Ectodermal cell (in vitro differentiated cells): ENCODE results near the gene INF2.
A peak's percentile ranks its signal among the peaks of the same experiment; 100 is the strongest.
"Not testable (repeated sequence)": the region's sequence is repeated elsewhere in the genome, so short reads cannot be mapped to it uniquely, and the experiment has no call there.

Experiments
- H3K27ac ChIP-seq: 2 replicates; pipeline ENCODE4 v1.7.0; 2013; ENCODE audit warnings: mild to moderate bottlenecking, low read depth, low read length; ENCODE audit not compliant: insufficient read depth, poor library complexity, severe bottlenecking
- H3K27me3 ChIP-seq: 2 replicates; pipeline ENCODE4 v1.7.0; 2013; ENCODE audit warnings: mild to moderate bottlenecking, low read length; ENCODE audit not compliant: insufficient read depth, control insufficient read depth, poor library complexity, severe bottlenecking
- H3K36me3 ChIP-seq: one replicate; pipeline ENCODE4 v1.7.0; 2013; ENCODE audit warnings: low read length; ENCODE audit not compliant: control insufficient read depth, insufficient read depth
- H3K4me1 ChIP-seq: one replicate; pipeline ENCODE4 v1.7.0; 2013; ENCODE audit warnings: low read length; ENCODE audit not compliant: control insufficient read depth, insufficient read depth
- H3K4me3 ChIP-seq: 2 replicates; pipeline ENCODE4 v1.7.0; 2013; ENCODE audit warnings: low read depth, low read length, control low read depth; ENCODE audit not compliant: insufficient read depth
- H3K9me3 ChIP-seq: 2 replicates; pipeline ENCODE4 v1.7.0; 2013; ENCODE audit warnings: mild to moderate bottlenecking, low read length, moderate library complexity; ENCODE audit not compliant: control insufficient read depth
- WGBS, 2 experiments: methylation state at CpG; one replicate each; pipeline ENCODE4 v1.1.7; 2013; ENCODE audit warnings: missing lambda C conversion rate in 2 of 2; 5-methylcytosine and 5-hydroxymethylcytosine counted together

INF2 gene

DNA sequence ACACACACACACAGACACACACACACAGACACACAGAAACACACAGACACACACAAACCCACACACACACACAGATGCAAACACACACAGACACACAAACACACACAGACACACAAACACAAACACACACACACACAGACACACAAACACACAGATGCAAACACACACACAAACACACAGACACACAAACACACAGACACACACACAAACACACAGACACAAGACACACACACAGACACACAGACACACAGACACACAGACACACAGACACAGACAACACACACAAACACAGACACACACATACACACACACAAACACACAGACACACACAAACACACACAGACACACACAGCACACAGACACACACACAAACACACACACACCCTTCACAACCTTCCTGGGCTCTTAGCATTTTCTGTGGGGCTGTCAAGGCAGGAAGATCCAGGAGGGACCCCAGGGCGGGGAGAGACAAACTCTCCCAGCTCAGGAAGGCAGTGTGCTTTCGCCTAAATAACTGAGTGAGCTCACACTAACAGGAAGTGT lies 24.2 kb upstream of the INF2 start:
- Histone ChIP-seq H3K4me3 (no peak overlapping the region), H3K27me3 (no peaks in the 10 kb centered on the region), H3K27ac (peak overlapping the region; percentile 97), H3K36me3 (no peaks in the 10 kb centered on the region), H3K9me3 (no peaks in the 10 kb centered on the region), H3K4me1 (peaks cover 16% of the 10 kb centered on the region)
- WGBS, 2 experiments, result 66 to 70% methylated on average over 2 of the region's 2 CpGs

- Histone ChIP-seq H3K27ac (peak overlapping the region; percentile 97), H3K4me3 (no peak overlapping the region), H3K27me3 (no peaks in the 10 kb centered on the region), H3K36me3 (no peaks in the 10 kb centered on the region), H3K9me3 (no peaks in the 10 kb centered on the region), H3K4me1 (peaks cover 16% of the 10 kb centered on the region)
- WGBS, 2 experiments, result 19 to 25% methylated on average over 26 to 27 of the region's 27 CpGs
These were observed 23.5 kb upstream of the INF2 start for GRCh38 chr14:104665657-104666522.

- H3K36me3 ChIP-seq, H3K9me3 ChIP-seq, H3K27me3 ChIP-seq, H3K4me3 ChIP-seq: not testable (repeated sequence)
- WGBS, 2 experiments, result 57 to 66% methylated on average over 6 to 7 of the region's 7 CpGs
- peaks cover 16% of the 10 kb centered on the region for H3K4me1 ChIP-seq
- peak overlapping the region; percentile 97 for H3K27ac ChIP-seq
These were observed 22.9 kb upstream of the INF2 start for GRCh38 chr14:104666523-104666895.

DNA sequence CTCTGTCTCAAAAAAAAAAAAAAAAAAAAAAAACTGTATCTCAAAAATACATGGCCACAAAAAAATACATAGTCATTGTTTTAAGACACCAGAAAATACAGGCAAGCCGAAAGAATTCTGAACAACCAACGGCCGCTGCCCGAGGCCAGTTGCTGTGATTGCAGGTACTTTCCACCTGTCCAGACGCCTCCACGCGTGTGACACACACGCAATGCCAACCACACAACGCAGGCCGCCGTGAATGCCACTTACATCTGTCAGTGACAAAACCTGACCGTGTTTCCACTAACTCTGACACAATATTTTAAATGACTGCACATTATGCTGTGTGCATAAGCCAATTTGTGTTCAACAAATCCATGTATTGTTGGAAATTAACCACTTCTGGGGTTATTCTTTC lies 22.4 kb upstream of the INF2 start:
- no peaks in the 10 kb centered on the region for H3K9me3 ChIP-seq
- H3K4me3 ChIP-seq, result no peak overlapping the region
- H3K27ac ChIP-seq, result no peak overlapping the region
- H3K27me3 ChIP-seq, result no peaks in the 10 kb centered on the region
- 88 to 92% methylated on average over 12 of the region's 12 CpGs for WGBS, 2 experiments
- peaks cover 16% of the 10 kb centered on the region for H3K4me1 ChIP-seq
- no peaks in the 10 kb centered on the region for H3K36me3 ChIP-seq

DNA sequence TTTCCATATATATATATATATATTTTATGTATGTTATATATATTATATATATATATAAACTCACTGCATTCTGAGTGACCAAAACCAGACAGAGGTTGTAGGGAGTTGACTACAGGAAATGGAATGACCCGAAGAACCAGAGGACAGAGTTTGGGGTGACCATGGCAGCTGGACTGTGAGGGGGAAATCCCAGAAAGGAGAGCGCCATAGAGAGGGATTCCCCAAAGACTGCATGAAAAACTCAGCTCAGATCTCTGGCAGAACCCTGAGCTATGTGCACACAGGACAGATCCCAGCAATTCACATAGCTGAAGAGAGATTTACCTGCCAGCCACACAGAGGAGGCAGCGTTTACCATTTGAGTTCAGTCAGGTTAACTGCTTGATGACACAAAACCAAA lies 19.7 kb upstream of the INF2 start:
- Histone ChIP-seq H3K4me1 (peaks cover 16% of the 10 kb centered on the region), H3K36me3 (no peaks in the 10 kb centered on the region), H3K27ac (no peak overlapping the region), H3K4me3 (no peak overlapping the region), H3K9me3 (no peaks in the 10 kb centered on the region), H3K27me3 (no peaks in the 10 kb centered on the region)
- WGBS, 2 experiments, result 89 to 91% methylated on average over 3 of the region's 3 CpGs

DNA sequence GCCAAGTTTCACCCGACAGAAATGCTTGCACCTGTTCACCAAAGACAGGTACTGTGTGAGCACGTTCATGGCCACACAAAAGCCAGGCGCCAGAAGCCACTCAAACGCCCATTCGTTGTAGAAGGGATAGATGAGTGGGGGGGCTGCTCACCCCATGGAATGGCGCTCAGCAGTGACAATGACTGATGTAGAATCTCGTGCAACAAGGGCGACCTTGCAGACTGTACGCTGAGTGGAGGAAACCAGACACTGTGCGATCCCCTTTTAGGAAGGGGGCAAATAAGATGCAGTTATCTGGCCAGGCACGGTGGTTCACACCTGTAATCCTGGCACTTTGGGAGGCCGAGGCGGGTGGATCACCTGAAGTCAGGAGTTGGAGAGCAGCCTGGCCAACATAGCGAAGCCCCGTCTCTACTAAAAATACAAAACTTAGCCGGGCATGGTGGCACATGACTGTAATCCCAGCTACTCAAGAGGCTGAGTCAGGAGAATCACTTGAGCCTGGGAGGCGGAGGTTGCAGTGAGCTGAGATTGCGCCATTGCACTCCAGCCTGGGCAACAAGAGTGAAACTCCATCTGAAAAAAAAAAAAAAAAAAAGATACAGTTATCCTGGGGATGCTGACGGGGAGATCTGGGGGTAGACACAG lies 18.0 kb upstream of the INF2 start:
- H3K36me3 ChIP-seq, H3K27ac ChIP-seq, H3K4me3 ChIP-seq, H3K4me1 ChIP-seq, H3K9me3 ChIP-seq, H3K27me3 ChIP-seq: not testable (repeated sequence)
- WGBS, 2 experiments, result 94 to 96% methylated on average over 18 of the region's 19 CpGs

GRCh38 chr14:104672119-104672518 lies 17.3 kb upstream of the INF2 start:
- H3K27me3 ChIP-seq, H3K27ac ChIP-seq, H3K36me3 ChIP-seq, H3K9me3 ChIP-seq, H3K4me1 ChIP-seq, H3K4me3 ChIP-seq: not testable (repeated sequence)
- 94 to 97% methylated on average over 7 of the region's 8 CpGs for WGBS, 2 experiments

DNA sequence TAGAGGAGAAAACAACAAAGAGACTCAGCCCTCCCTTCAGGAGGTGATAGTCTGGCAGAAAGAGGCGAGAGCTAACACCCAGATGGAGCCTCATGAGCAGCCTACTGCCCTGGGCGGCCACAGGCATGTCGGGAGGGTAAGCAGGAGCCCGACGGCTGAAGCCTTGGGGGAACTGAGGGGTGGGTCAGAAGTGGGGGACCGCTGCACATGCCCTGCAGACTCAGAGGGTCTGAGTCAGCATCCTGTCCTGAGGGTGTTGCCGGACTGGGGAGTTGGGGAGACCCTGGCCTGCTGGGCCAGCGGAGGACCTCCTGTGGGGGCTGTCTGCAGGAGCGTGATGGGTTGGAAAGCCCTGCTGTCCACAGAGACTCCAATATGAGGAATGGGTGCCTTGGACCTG lies 15.9 kb upstream of the INF2 start:
- 85 to 87% methylated on average over 9 of the region's 9 CpGs for WGBS, 2 experiments

GRCh38 chr14:104675447-104675846 lies 14.0 kb upstream of the INF2 start:
- no peak overlapping the region for H3K27ac ChIP-seq
- 94 to 96% methylated on average over 2 of the region's 2 CpGs for WGBS, 2 experiments
- H3K4me1 ChIP-seq, result peaks cover 38% of the 10 kb centered on the region
- H3K36me3 ChIP-seq, result no peaks in the 10 kb centered on the region
- H3K9me3 ChIP-seq, result no peaks in the 10 kb centered on the region
- H3K4me3 ChIP-seq, result no peak overlapping the region
- H3K27me3 ChIP-seq, result no peaks in the 10 kb centered on the region

More for the DNA sequence above, 15.9 kb upstream of the INF2 start:
- no peaks in the 10 kb centered on the region for H3K36me3 ChIP-seq
- no peaks in the 10 kb centered on the region for H3K27me3 ChIP-seq
- H3K27ac ChIP-seq, result no peak overlapping the region
- no peaks in the 10 kb centered on the region for H3K9me3 ChIP-seq
- H3K4me3 ChIP-seq, result no peak overlapping the region
- peaks cover 21% of the 10 kb centered on the region for H3K4me1 ChIP-seq

- H3K4me3 ChIP-seq, result no peak overlapping the region
- H3K4me1 ChIP-seq, result peaks cover 45% of the 10 kb centered on the region
- no peaks in the 10 kb centered on the region for H3K27me3 ChIP-seq
- H3K36me3 ChIP-seq, result no peaks in the 10 kb centered on the region
- 73 to 79% methylated on average over 7 of the region's 7 CpGs for WGBS, 2 experiments
- H3K9me3 ChIP-seq, result no peaks in the 10 kb centered on the region
- H3K27ac ChIP-seq, result no peak overlapping the region
These were observed 13.2 kb upstream of the INF2 start for GRCh38 chr14:104676130-104676693.
